Central memory CD4-positive, alpha-beta T cell (primary cell): ENCODE measurements around the gene DNAJA1.
"Not testable (repeated sequence)": the region's sequence is repeated elsewhere in the genome, so short reads cannot be mapped to it uniquely, and the experiment has no call there.

Experiments used
- DNase-seq: peaks from one replicate; pipeline ENCODE4 v3.0.0; 2022

Gene DNAJA1

DNA sequence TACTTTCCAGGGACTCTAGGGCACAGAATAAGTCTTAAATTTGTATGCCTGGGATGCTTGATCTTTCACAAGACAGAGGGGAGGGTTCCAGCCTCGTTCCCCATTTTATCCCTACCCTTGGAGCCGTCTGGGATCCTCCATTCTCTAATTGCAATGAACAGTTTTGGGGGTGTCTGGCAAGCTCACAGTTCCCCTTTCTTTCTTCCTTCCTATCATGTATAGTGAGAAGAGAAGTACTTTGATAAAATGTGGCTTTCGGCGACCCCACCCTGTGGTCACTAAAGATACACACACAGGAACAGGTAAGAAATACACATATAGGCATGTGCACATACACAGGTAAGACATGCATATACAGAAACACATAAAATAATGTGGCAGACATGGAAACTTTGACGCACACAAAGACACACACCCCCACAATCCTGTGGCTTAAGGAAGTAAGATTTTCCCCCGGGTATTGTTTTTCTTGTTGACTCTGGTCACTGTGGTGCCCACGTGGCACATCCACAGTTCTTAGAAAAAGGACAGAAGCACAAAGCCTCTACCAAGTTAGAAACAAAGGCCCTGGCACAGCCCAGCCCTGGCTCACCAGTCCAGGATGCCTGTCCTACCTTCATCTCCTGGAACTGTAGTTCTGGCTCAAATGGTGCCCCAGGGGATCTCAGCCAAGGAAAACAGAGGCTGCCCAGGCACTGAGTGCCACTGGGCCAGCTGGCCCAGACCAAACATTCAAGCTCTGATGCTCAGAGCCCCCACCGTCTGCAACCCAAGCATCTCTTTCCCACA is 57.7 kb downstream of the DNAJA1 start:
- no peak for DNase-seq

GRCh38 chr9:33085672-33086071 is 60.6 kb downstream of the DNAJA1 start:
- DNase-seq, result not testable (repeated sequence)
